DND-41 (cell line): Measurements from ENCODE around the gene CTU2.
A peak's percentile ranks its signal among the peaks of the same experiment; 100 is the strongest.

Experiments
- ATAC-seq: fragments of 200-7000 bp; cut with Tn5 transposase; 3 replicates; pipeline ENCODE4 v1.9.1; 2021; ENCODE audit warnings: low read depth; ENCODE audit not compliant: insufficient read depth
- DNase-seq: peaks from one replicate; pipeline ENCODE4 v3.0.0-alpha.2; 2020
- H2AFZ ChIP-seq: 2 replicates; pipeline ENCODE4 v1.6.0; 2012; ENCODE audit warnings: low read depth, low read length
- H3K27ac ChIP-seq: 2 replicates; pipeline ENCODE4 v1.5.1; 2012; ENCODE audit warnings: low read length, inconsistent platforms
- H3K27me3 ChIP-seq: fragments of 200-600 bp; sonication (generic); 2 replicates; pipeline ENCODE4 v1.6.0; 2012; ENCODE audit warnings: low read length, mild to moderate bottlenecking, inconsistent platforms; ENCODE audit not compliant: insufficient read depth, poor library complexity
- H3K36me3 ChIP-seq: 2 replicates; pipeline ENCODE4 v1.5.1; 2012; ENCODE audit warnings: low read length, inconsistent platforms; ENCODE audit not compliant: insufficient read depth
- H3K4me1 ChIP-seq: 2 replicates; pipeline ENCODE4 v1.5.1; 2012; ENCODE audit warnings: mild to moderate bottlenecking, low read length; ENCODE audit not compliant: insufficient read depth
- H3K4me2 ChIP-seq: 2 replicates; pipeline ENCODE4 v1.6.0; 2012; ENCODE audit warnings: mild to moderate bottlenecking, moderate library complexity, low read length, inconsistent platforms; ENCODE audit not compliant: insufficient read depth
- H3K4me3 ChIP-seq, 2 experiments: fragments of 200-600 bp in 1 of 2; shearing (Covaris generic) in 1 of 2; 2 replicates each; pipeline ENCODE4 v1.5.1; 2012 to 2016; ENCODE audit warnings: inconsistent platforms in 2 of 2, low read length in 2 of 2, mild to moderate bottlenecking in 2 of 2, low read depth in 1 of 2, moderate library complexity in 1 of 2
- H3K79me2 ChIP-seq: 2 replicates; pipeline ENCODE4 v1.6.0; 2012; ENCODE audit warnings: low read length, inconsistent platforms; ENCODE audit not compliant: insufficient read depth
- H3K9ac ChIP-seq: 2 replicates; pipeline ENCODE4 v1.6.0; 2012; ENCODE audit warnings: low read depth, mild to moderate bottlenecking, inconsistent platforms, low read length, moderate library complexity
- H3K9me3 ChIP-seq: 2 replicates; pipeline ENCODE4 v1.5.1; 2012; ENCODE audit warnings: low read length, moderate library complexity, mild to moderate bottlenecking, inconsistent platforms; ENCODE audit not compliant: insufficient read depth, severe bottlenecking
- H4K20me1 ChIP-seq: 2 replicates; pipeline ENCODE4 v1.6.0; 2012; ENCODE audit warnings: low read length; ENCODE audit not compliant: insufficient read depth
- CTCF ChIP-seq: IDR thresholded peaks from 2 replicates; pipeline ENCODE4 v1.5.1; 2012; ENCODE audit warnings: borderline replicate concordance, low read length, moderate library complexity, mild to moderate bottlenecking; ENCODE audit not compliant: poor library complexity, severe bottlenecking; ENCODE audit errors: extremely low read depth
- EZH2 ChIP-seq: IDR thresholded peaks from 3 replicates; pipeline ENCODE4 v1.6.1; 2012; ENCODE audit warnings: borderline replicate concordance, low read depth, mild to moderate bottlenecking, moderate library complexity, low read length, inconsistent platforms; ENCODE audit not compliant: severe bottlenecking

Gene CTU2

GRCh38 chr16:88742896-88743605 is 36.7 kb downstream of the CTU2 start:
- peaks cover 50% of the 10 kb centered on the region for H4K20me1 ChIP-seq
- no peaks in the 10 kb centered on the region for H3K27me3 ChIP-seq
- no peak overlapping the region for H3K4me3 ChIP-seq
- H3K9me3 ChIP-seq, result no peaks in the 10 kb centered on the region
- H3K36me3 ChIP-seq, result peaks cover 55% of the 10 kb centered on the region
- no peak overlapping the region for H3K9ac ChIP-seq
- no peaks in the 10 kb centered on the region for H3K4me1 ChIP-seq
- H3K4me2 ChIP-seq, result no peak overlapping the region
- ATAC-seq (no peak), DNase-seq (no peak)
- no peak overlapping the region for H3K27ac ChIP-seq
- peaks cover 8% of the 10 kb centered on the region for H3K79me2 ChIP-seq
- TF ChIP-seq CTCF (no peak), EZH2 (no peak)
- no peak overlapping the region for H2AFZ ChIP-seq

GRCh38 chr16:88743693-88744576 is 37.6 kb downstream of the CTU2 start:
- Histone ChIP-seq H3K36me3 (peaks cover 55% of the 10 kb centered on the region), H3K9me3 (no peaks in the 10 kb centered on the region), H3K9ac (no peak overlapping the region), H4K20me1 (peaks cover 47% of the 10 kb centered on the region), H3K4me2 (no peak overlapping the region), H3K4me3 (no peak overlapping the region), H3K4me1 (no peaks in the 10 kb centered on the region), H3K27ac (no peak overlapping the region), H3K27me3 (no peaks in the 10 kb centered on the region), H3K79me2 (peaks cover 8% of the 10 kb centered on the region), H2AFZ (no peak overlapping the region)
- no peak for TF ChIP-seq EZH2
- TF ChIP-seq CTCF, result peak; percentile 82
- ATAC-seq (peak; percentile 67), DNase-seq (peak; percentile 65)

GRCh38 chr16:88744577-88745521 is 38.5 kb downstream of the CTU2 start:
- TF ChIP-seq CTCF, result no peak
- no peak for TF ChIP-seq EZH2
- no peaks in the 10 kb centered on the region for H3K9me3 ChIP-seq
- DNase-seq (no peak), ATAC-seq (no peak)
- no peak overlapping the region for H3K4me3 ChIP-seq
- peaks cover 55% of the 10 kb centered on the region for H3K36me3 ChIP-seq
- no peak overlapping the region for H3K4me2 ChIP-seq
- H4K20me1 ChIP-seq, result peaks cover 46% of the 10 kb centered on the region
- no peak overlapping the region for H2AFZ ChIP-seq
- H3K4me1 ChIP-seq, result no peaks in the 10 kb centered on the region
- no peaks in the 10 kb centered on the region for H3K27me3 ChIP-seq
- no peak overlapping the region for H3K27ac ChIP-seq
- no peak overlapping the region for H3K9ac ChIP-seq
- H3K79me2 ChIP-seq, result peaks cover 8% of the 10 kb centered on the region
